GM19240 (cell line): ENCODE results near the gene ITGA4.
"Not testable (repeated sequence)": the region's sequence is repeated elsewhere in the genome, so short reads cannot be mapped to it uniquely, and the experiment has no call there.

Source experiments
- DNase-seq: peaks from one replicate; pipeline ENCODE4 v3.0.0; 2011; ENCODE audit warnings: low spot score; ENCODE audit not compliant: insufficient read length

The ITGA4 gene

GRCh38 chr2:181457121-181457740 is at the start of gene ITGA4:
TSS of gene ITGA4 (plus strand) at chr2:181457386. CDS start at chr2:181457655, 269 bp downstream.
- no peak for DNase-seq

GRCh38 chr2:181408861-181409260 is 48.3 kb upstream of the ITGA4 start:
- no peak for DNase-seq

- no peak for DNase-seq
Observed at GRCh38 chr2:181411105-181411849, 45.9 kb upstream of the ITGA4 start.

- no peak for DNase-seq
Observed at GRCh38 chr2:181419129-181419855, 37.9 kb upstream of the ITGA4 start.

GRCh38 chr2:181420259-181421130 is 36.7 kb upstream of the ITGA4 start:
- DNase-seq: no peak

- DNase-seq: no peak
Observed at GRCh38 chr2:181421131-181421458, 36.1 kb upstream of the ITGA4 start.

GRCh38 chr2:181421464-181421863 is 35.7 kb upstream of the ITGA4 start:
- no peak for DNase-seq

- DNase-seq: no peak
Observed at GRCh38 chr2:181426672-181427071, 30.5 kb upstream of the ITGA4 start.

- no peak for DNase-seq
Observed at GRCh38 chr2:181430406-181431118, 26.6 kb upstream of the ITGA4 start.

GRCh38 chr2:181431674-181432073 is 25.5 kb upstream of the ITGA4 start:
- no peak for DNase-seq

- no peak for DNase-seq
Observed at GRCh38 chr2:181438261-181438660, 18.9 kb upstream of the ITGA4 start.

- no peak for DNase-seq
Observed at GRCh38 chr2:181440344-181440743, 16.8 kb upstream of the ITGA4 start.

- DNase-seq: no peak
Observed at GRCh38 chr2:181440919-181441318, 16.3 kb upstream of the ITGA4 start.

- no peak for DNase-seq
Observed at GRCh38 chr2:181441670-181442069, 15.5 kb upstream of the ITGA4 start.

GRCh38 chr2:181444654-181445053 is 12.5 kb upstream of the ITGA4 start:
- DNase-seq: no peak

GRCh38 chr2:181446985-181447384 is 10.2 kb upstream of the ITGA4 start:
- DNase-seq: no peak

GRCh38 chr2:181449278-181449677 is 7.9 kb upstream of the ITGA4 start:
- not testable (repeated sequence) for DNase-seq

GRCh38 chr2:181454686-181455450 is 2.3 kb upstream of the ITGA4 start:
- DNase-seq: no peak

GRCh38 chr2:181456660-181457120 is 496 bp upstream of the ITGA4 start:
- no peak for DNase-seq
